ENCODE measurements around the gene FRMD4A. TPM values are rescaled to one million over a fixed set of nuclear protein-coding genes. Genes with fewer than 3 reads are reported as not detected.

Gene FRMD4A
- total and polyA plus RNA-seq, 2 of the 4 experiments (the other 2 are of a cell fraction) = 30.3 to 68.8 TPM

DNA sequence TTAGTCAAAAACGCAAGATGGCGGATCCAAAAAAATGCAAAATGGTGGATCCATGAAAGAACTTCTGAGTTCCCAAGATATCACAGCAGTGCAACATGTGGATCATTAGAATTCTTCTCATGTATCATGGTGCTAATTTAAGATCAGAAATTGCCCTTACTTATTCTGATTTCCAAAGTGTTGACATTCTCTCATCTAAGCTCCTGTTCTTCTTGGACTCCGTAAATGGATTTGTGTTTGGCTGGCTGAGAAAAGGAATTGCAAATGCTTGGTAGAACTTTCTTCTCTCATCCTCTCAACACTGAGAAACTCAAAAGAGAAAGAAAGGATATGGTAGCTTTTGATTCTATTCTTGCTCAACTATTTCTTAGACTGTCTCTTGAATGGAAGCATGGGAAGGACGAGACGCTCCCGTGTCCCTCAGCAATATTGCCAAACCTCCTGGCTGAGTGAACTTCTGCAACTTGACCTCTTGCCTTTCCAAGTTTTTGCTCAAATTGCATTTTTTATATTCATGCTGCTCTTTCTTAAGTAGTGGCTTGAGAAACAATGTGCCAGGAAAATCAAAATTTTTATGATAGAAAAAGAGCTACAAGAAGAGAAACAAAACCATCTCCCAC is 44.7 kb downstream of the FRMD4A start:
- Histone ChIP-seq H2BK5ac (ENCODE audit: low read depth, low read length, poor library complexity, severe bottlenecking) (no peak overlapping the region), H3K23ac (ENCODE audit: low read depth, low read length) (no peak overlapping the region), H4K8ac (ENCODE audit: low read depth in 2 of 2, low read length in 2 of 2) (no peak overlapping the region), H2AK5ac (ENCODE audit: low read depth, low read length) (no peak overlapping the region), H3K9me3 (ENCODE audit: control insufficient read depth, insufficient read depth, low read length) (no peaks in the 10 kb centered on the region; the same call in 1 of the 2 replicates), H2AK9ac (replicated peaks; ENCODE audit: low read depth, low read length, poor library complexity) (no peak overlapping the region), H2BK20ac (ENCODE audit: low read depth, low read length) (no peak overlapping the region), H3K27ac (ENCODE audit: insufficient read depth, low read length) (no peak overlapping the region), H3K4me3 (ENCODE audit: insufficient read depth, low read depth, low read length) (no peak overlapping the region), H3K9me1 (ENCODE audit: insufficient read depth, low read length) (no peaks in the 10 kb centered on the region), H4K20me1 (ENCODE audit: insufficient read depth, low read length) (no peaks in the 10 kb centered on the region), H3K27me3 (ENCODE audit: control insufficient read depth, insufficient read depth, low read length) (peaks cover 32% of the 10 kb centered on the region), H3K36me3 (ENCODE audit: control insufficient read depth, insufficient read depth, low read length) (no peaks in the 10 kb centered on the region), H3K4me1 (ENCODE audit: control insufficient read depth, insufficient read depth, low read length) (no peaks in the 10 kb centered on the region), H3K14ac (replicated peaks; ENCODE audit: low read depth, low read length) (no peak overlapping the region), H2BK120ac (ENCODE audit: low read depth, low read length) (no peak overlapping the region), H3K18ac (ENCODE audit: low read depth, low read length) (no peak overlapping the region), H3K79me1 (ENCODE audit: low read depth in 1 of 2, low read length in 2 of 2) (no peaks in the 10 kb centered on the region), H2AFZ (replicated peaks; ENCODE audit: low read length, poor library complexity) (no peak overlapping the region), H2BK15ac (ENCODE audit: low read depth, low read length) (no peak overlapping the region), H3K4me2 (ENCODE audit: low read depth, low read length) (no peak overlapping the region), H3K9ac (ENCODE audit: low read depth, low read length) (no peak overlapping the region), H4K5ac (ENCODE audit: low read depth, low read length) (no peak overlapping the region), H4K91ac (ENCODE audit: insufficient read depth, low read depth, low read length) (no peak overlapping the region), H3K4ac (ENCODE audit: low read depth, low read length) (no peak overlapping the region), H3K56ac (ENCODE audit: extremely low read depth, insufficient read depth, low read length) (no peak overlapping the region)
- ChIA-PET POLR2A (ENCODE audit: unreplicated experiment) (interaction anchor here (0.8 kb wide), 1 partner anchor 72 kb away, joined by 3 read pairs; no protein-coding TSS in a partner anchor), CTCF (no interaction called here)
- intact Hi-C loops (cut with micrococcal nuclease) = no loop called here
- dilution Hi-C loops (cut with HindIII; ENCODE audit: low sequenced_read_pairs, unreplicated experiment) = no loop called here
- WGBS, 2 experiments (ENCODE audit: extremely low coverage in 2 of 2, insufficient read length in 1 of 2) = no CpG with 5 or more reads among the region's 6 CpGs
- DNase-seq (no peak), ATAC-seq (ENCODE audit: low read depth) (no peak)
- in situ Hi-C loops (cut with MboI; ENCODE audit: low sequenced_read_pairs) = no loop called here
- no TSS peak for BruUV-seq (replicated peaks)
- TF ChIP-seq RCOR1 (IDR thresholded peaks at IDR 0.05; ENCODE audit: insufficient replicate concordance, low read length) = no peak
- TF ChIP-seq, protein P1, sequence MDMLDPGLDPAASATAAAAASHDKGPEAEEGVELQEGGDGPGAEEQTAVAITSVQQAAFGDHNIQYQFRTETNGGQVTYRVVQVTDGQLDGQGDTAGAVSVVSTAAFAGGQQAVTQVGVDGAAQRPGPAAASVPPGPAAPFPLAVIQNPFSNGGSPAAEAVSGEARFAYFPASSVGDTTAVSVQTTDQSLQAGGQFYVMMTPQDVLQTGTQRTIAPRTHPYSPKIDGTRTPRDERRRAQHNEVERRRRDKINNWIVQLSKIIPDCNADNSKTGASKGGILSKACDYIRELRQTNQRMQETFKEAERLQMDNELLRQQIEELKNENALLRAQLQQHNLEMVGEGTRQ (IDR thresholded peaks at IDR 0.05; ENCODE audit: low read depth, low read length) = no peak
- no peak for TF ChIP-seq POLR2A (IDR thresholded peaks at IDR 0.05; ENCODE audit: low read depth, low read length)
- no peak for TF ChIP-seq MAFK (IDR thresholded peaks at IDR 0.05; ENCODE audit: low read depth, low read length)
- no peak for TF ChIP-seq RAD21 (IDR thresholded peaks at IDR 0.05; ENCODE audit: low read length)
- no peak for TF ChIP-seq RFX5 (IDR thresholded peaks at IDR 0.05; ENCODE audit: low read depth, low read length)
- no peak for TF ChIP-seq SMC3 (IDR thresholded peaks at IDR 0.05; ENCODE audit: low read depth, low read length)
- no peak for TF ChIP-seq FOS (IDR thresholded peaks at IDR 0.05; ENCODE audit: low read depth, low read length)
- no peak for TF ChIP-seq MXI1 (IDR thresholded peaks at IDR 0.05; ENCODE audit: borderline replicate concordance, low read depth, low read length)
- TF ChIP-seq NFE2L2 (IDR thresholded peaks at IDR 0.05; ENCODE audit: low read depth, low read length) = no peak
- TF ChIP-seq BHLHE40 (IDR thresholded peaks at IDR 0.05; ENCODE audit: low read depth, low read length) = no peak
- TF ChIP-seq CHD1 (IDR thresholded peaks at IDR 0.05; ENCODE audit: low read depth, low read length) = no peak
- no peak for TF ChIP-seq CEBPB (IDR thresholded peaks at IDR 0.05; ENCODE audit: low read depth, low read length)
- TF ChIP-seq, protein P2, sequence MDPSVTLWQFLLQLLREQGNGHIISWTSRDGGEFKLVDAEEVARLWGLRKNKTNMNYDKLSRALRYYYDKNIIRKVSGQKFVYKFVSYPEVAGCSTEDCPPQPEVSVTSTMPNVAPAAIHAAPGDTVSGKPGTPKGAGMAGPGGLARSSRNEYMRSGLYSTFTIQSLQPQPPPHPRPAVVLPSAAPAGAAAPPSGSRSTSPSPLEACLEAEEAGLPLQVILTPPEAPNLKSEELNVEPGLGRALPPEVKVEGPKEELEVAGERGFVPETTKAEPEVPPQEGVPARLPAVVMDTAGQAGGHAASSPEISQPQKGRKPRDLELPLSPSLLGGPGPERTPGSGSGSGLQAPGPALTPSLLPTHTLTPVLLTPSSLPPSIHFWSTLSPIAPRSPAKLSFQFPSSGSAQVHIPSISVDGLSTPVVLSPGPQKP (IDR thresholded peaks at IDR 0.05; ENCODE audit: borderline replicate concordance, low read depth, low read length) = no peak
- TF ChIP-seq MAZ (IDR thresholded peaks at IDR 0.05; ENCODE audit: borderline replicate concordance, low read depth, low read length) = no peak

All from IMR-90 (cell line).